ENCODE measurements around the gene TAF1B. TPM values are rescaled to one million over a fixed set of nuclear protein-coding genes. Genes with fewer than 3 reads are reported as not detected.

Gene TAF1B
- total and polyA plus RNA-seq, 10 of the 15 experiments (the other 5 are each of a cell fraction or from before 2014, with no cell fraction given): 8.1 to 18.3 (median 12.4) TPM

DNA sequence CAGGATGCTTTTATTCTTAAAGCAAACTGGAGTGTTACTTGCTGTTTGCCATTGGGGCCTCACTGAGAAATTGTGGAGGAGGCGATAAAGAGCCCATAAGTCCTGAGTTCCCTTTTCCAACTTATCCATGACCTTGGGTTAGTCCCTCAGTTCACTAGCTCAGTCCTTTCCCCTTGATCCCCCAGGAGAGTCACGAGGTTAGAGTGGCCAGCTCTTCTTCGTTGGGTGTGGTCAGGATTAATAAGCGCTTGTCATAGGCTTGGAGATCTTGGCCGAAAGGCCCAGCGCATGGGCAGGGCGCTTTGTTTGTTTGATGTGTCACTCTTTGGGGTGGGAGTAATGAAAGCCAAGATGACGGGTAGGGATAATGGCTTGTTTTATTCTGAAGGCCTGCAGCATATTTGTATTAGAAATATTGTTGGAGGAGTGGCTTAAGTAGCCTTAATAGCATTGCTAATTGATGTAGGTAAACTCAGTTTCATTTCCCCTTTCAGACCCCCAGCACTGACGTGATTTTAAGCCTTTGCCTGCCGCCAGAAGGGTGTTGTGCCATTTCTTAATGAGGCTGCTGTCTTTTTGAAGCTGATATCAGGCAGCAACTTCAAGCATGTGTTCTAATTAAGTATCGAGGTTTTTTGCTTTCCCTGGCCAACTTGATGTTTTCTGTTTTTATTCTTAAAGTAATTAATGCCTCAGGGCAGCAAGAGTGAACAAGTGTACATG, 123.9 kb downstream of the TAF1B start (continued):
- TF ChIP-seq, protein P1, sequence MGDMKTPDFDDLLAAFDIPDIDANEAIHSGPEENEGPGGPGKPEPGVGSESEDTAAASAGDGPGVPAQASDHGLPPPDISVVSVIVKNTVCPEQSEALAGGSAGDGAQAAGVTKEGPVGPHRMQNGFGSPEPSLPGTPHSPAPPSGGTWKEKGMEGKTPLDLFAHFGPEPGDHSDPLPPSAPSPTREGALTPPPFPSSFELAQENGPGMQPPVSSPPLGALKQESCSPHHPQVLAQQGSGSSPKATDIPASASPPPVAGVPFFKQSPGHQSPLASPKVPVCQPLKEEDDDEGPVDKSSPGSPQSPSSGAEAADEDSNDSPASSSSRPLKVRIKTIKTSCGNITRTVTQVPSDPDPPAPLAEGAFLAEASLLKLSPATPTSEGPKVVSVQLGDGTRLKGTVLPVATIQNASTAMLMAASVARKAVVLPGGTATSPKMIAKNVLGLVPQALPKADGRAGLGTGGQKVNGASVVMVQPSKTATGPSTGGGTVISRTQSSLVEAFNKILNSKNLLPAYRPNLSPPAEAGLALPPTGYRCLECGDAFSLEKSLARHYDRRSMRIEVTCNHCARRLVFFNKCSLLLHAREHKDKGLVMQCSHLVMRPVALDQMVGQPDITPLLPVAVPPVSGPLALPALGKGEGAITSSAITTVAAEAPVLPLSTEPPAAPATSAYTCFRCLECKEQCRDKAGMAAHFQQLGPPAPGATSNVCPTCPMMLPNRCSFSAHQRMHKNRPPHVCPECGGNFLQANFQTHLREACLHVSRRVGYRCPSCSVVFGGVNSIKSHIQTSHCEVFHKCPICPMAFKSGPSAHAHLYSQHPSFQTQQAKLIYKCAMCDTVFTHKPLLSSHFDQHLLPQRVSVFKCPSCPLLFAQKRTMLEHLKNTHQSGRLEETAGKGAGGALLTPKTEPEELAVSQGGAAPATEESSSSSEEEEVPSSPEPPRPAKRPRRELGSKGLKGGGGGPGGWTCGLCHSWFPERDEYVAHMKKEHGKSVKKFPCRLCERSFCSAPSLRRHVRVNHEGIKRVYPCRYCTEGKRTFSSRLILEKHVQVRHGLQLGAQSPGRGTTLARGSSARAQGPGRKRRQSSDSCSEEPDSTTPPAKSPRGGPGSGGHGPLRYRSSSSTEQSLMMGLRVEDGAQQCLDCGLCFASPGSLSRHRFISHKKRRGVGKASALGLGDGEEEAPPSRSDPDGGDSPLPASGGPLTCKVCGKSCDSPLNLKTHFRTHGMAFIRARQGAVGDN (IDR thresholded peaks at IDR 0.05): 0 out of 2 replicates have a peak, but pooled peaks have one; percentile 23
- TF ChIP-seq ZNF24 (IDR thresholded peaks at IDR 0.05) (no peak), POLR2A (IDR thresholded peaks at IDR 0.05; ENCODE audit: low read depth, low read length) (no peak), SIN3A (IDR thresholded peaks at IDR 0.05; ENCODE audit: low read depth, low read length) (no peak), HDAC6 (IDR thresholded peaks at IDR 0.05; ENCODE audit: unreplicated experiment) (no peak), SRF (IDR thresholded peaks at IDR 0.05; ENCODE audit: low read depth in 2 of 2, low read length in 2 of 2) (no peak), KAT2A (conservative IDR thresholded peaks at IDR 0.05; ENCODE audit: control insufficient read depth, low read depth, low read length) (no peak), KLF5 (IDR thresholded peaks at IDR 0.05; ENCODE audit: partially characterized antibody) (no peak), CREM (IDR thresholded peaks at IDR 0.05; ENCODE audit: low read depth) (no peak; the same call in 1 of the 2 replicates), STAT3 (IDR thresholded peaks at IDR 0.05; ENCODE audit: low read depth, low read length) (no peak), BCL3 (IDR thresholded peaks at IDR 0.05; ENCODE audit: borderline replicate concordance, insufficient read depth, low read depth, low read length, poor library complexity, severe bottlenecking) (no peak), ETV6 (conservative IDR thresholded peaks at IDR 0.05 in 1 of 2, IDR thresholded peaks at IDR 0.05 in 1 of 2; ENCODE audit: borderline replicate concordance in 1 of 2, low read depth in 1 of 2) (no peak), NFXL1 (IDR thresholded peaks at IDR 0.05; ENCODE audit: borderline replicate concordance) (no peak), CHD1 (IDR thresholded peaks at IDR 0.05; ENCODE audit: low read depth, low read length) (no peak), TBL1XR1 (IDR thresholded peaks at IDR 0.05; ENCODE audit: low read depth, low read length) (no peak), ZNF207 (IDR thresholded peaks at IDR 0.05; ENCODE audit: borderline replicate concordance) (no peak), RAD51 (IDR thresholded peaks at IDR 0.05) (no peak), IKZF1 (conservative IDR thresholded peaks at IDR 0.05) (peak; percentile 25; the same call in 1 of the 2 replicates), PML (IDR thresholded peaks at IDR 0.05; ENCODE audit: low read length) (no peak)
- TF ChIP-seq, protein P2, sequence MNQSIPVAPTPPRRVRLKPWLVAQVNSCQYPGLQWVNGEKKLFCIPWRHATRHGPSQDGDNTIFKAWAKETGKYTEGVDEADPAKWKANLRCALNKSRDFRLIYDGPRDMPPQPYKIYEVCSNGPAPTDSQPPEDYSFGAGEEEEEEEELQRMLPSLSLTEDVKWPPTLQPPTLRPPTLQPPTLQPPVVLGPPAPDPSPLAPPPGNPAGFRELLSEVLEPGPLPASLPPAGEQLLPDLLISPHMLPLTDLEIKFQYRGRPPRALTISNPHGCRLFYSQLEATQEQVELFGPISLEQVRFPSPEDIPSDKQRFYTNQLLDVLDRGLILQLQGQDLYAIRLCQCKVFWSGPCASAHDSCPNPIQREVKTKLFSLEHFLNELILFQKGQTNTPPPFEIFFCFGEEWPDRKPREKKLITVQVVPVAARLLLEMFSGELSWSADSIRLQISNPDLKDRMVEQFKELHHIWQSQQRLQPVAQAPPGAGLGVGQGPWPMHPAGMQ (IDR thresholded peaks at IDR 0.05; ENCODE audit: borderline replicate concordance): no peak

Data from GM12878 (cell line).